Activated B cell treated with CpG ODN at 0.5 μM for 24 hours (primary cell): ENCODE measurements around the gene NME3. TPM values are rescaled to one million over a fixed set of nuclear protein-coding genes. Genes with fewer than 3 reads are reported as not detected.

Source experiments
- ATAC-seq: fragments of 200-7000 bp; cut with Tn5 transposase; one replicate; pipeline ENCODE4 v1.10.0; 2021; ENCODE audit warnings: low read depth, mild to moderate bottlenecking, moderate library complexity
- CTCF ChIA-PET: fragments of 350-600 bp; sonication (Branson Sonifier 250); formaldehyde crosslinking; loops from one replicate; lab custom pipeline; 2021; ENCODE audit warnings: antibody characterized with exemption; lab: Charles Lee
- POLR2A ChIA-PET: fragments of 350-600 bp; sonication (Branson Sonifier 250); formaldehyde crosslinking; loops from one replicate; lab custom pipeline; 2021; ENCODE audit warnings: antibody characterized with exemption; lab: Charles Lee
- DNase-seq: peaks from one replicate; pipeline ENCODE4 v3.0.0; 2022
- H3K27ac Mint-ChIP-seq: one replicate; pipeline ENCODE4 v1.8.0; 2020; ENCODE audit warnings: mixed read lengths
- H3K27me3 Mint-ChIP-seq: one replicate; pipeline ENCODE4 v1.8.0; 2021; ENCODE audit warnings: mixed read lengths
- H3K36me3 Mint-ChIP-seq: one replicate; pipeline ENCODE4 v1.8.0; 2021; ENCODE audit warnings: low read depth, mixed read lengths
- H3K4me1 Mint-ChIP-seq: one replicate; pipeline ENCODE4 v1.8.0; 2021; ENCODE audit warnings: mixed read lengths
- H3K4me3 Mint-ChIP-seq: one replicate; pipeline ENCODE4 v1.8.0; 2020; ENCODE audit warnings: mild to moderate bottlenecking, mixed read lengths
- H3K9me3 Mint-ChIP-seq: one replicate; pipeline ENCODE4 v1.8.0; 2020; ENCODE audit warnings: mixed read lengths
- CTCF ChIP-seq: fragments of 200-600 bp; IDR thresholded peaks from one replicate; pipeline ENCODE4 v1.8.0; 2022; ENCODE audit warnings: antibody characterized with exemption, mild to moderate bottlenecking
- intact Hi-C: fragments of 100-400 bp; cut with micrococcal nuclease; formaldehyde crosslinking; loops from one replicate; pipeline ENCODE4 v1.15.1; 2024
- total RNA-seq: library from RNA; stranded (reverse); gene quantifications from 2 replicates; pipeline ENCODE4 v1.2.3, GENCODE V29; 2022

NME3 gene
- total RNA-seq, 1 donor from 2014 or later, result 57.8 TPM

GRCh38 chr16:1768767-1769401 is 2.5 kb downstream of the NME3 start:
- H3K4me3 Mint-ChIP-seq, result no peak overlapping the region
- no peak for DNase-seq
- intact Hi-C loops, result no loop called here
- TF ChIP-seq CTCF, result no peak
- H3K9me3 Mint-ChIP-seq, result no peaks in the 10 kb centered on the region
- H3K27ac Mint-ChIP-seq, result no peak overlapping the region
- H3K36me3 Mint-ChIP-seq, result peaks cover 50% of the 10 kb centered on the region
- no peaks in the 10 kb centered on the region for H3K27me3 Mint-ChIP-seq
- POLR2A ChIA-PET, result interaction anchor here (0.6 to 1.9 kb wide), 5 partner anchors 10 to 386 kb away, joined by 3 to 10 read pairs (median 4); partner anchors contain the start of genes MAPK8IP3, NUBP2, SPSB3 and TRAF7
- CTCF ChIA-PET, result interaction anchor here (2.1 kb wide), 1 partner anchor 62 kb away, joined by 8 read pairs; the partner anchor contains the start of gene MAPK8IP3
- H3K4me1 Mint-ChIP-seq, result peaks cover 18% of the 10 kb centered on the region
- ATAC-seq, result no peak

GRCh38 chr16:1768061-1768766 is 3.1 kb downstream of the NME3 start:
- no peak for TF ChIP-seq CTCF
- CTCF ChIA-PET, result no interaction called here
- H3K9me3 Mint-ChIP-seq, result no peaks in the 10 kb centered on the region
- intact Hi-C loops, result no loop called here
- H3K27ac Mint-ChIP-seq, result peak overlapping the region; percentile 35
- H3K4me3 Mint-ChIP-seq, result no peak overlapping the region
- H3K4me1 Mint-ChIP-seq, result peaks cover 17% of the 10 kb centered on the region
- ATAC-seq, result no peak
- H3K36me3 Mint-ChIP-seq, result peaks cover 50% of the 10 kb centered on the region
- POLR2A ChIA-PET, result interaction anchor here (0.9 to 1.9 kb wide), 2 partner anchors 43 to 62 kb away, joined by 3 to 10 read pairs; partner anchors contain the start of gene MAPK8IP3
- DNase-seq, result no peak
- no peaks in the 10 kb centered on the region for H3K27me3 Mint-ChIP-seq

- H3K9me3 Mint-ChIP-seq, result no peaks in the 10 kb centered on the region
- ATAC-seq (no peak), DNase-seq (no peak)
- intact Hi-C loops, result no loop called here
- peaks cover 16% of the 10 kb centered on the region for H3K4me1 Mint-ChIP-seq
- peaks cover 53% of the 10 kb centered on the region for H3K36me3 Mint-ChIP-seq
- no peaks in the 10 kb centered on the region for H3K27me3 Mint-ChIP-seq
- H3K4me3 Mint-ChIP-seq, result no peak overlapping the region
- ChIA-PET CTCF (no interaction called here), POLR2A (interaction anchor here (1.9 kb wide), 1 partner anchor 62 kb away, joined by 10 read pairs; the partner anchor contains the start of gene MAPK8IP3)
- TF ChIP-seq CTCF, result no peak
- no peak overlapping the region for H3K27ac Mint-ChIP-seq
These were observed 4.0 kb downstream of the NME3 start for GRCh38 chr16:1767116-1767994.

GRCh38 chr16:1766701-1767100 is 4.6 kb downstream of the NME3 start:
- ChIA-PET POLR2A (no interaction called here), CTCF (no interaction called here)
- no peaks in the 10 kb centered on the region for H3K27me3 Mint-ChIP-seq
- no peak for DNase-seq
- no peak overlapping the region for H3K27ac Mint-ChIP-seq
- intact Hi-C loops, result no loop called here
- no peak for ATAC-seq
- no peak overlapping the region for H3K4me3 Mint-ChIP-seq
- peaks cover 9% of the 10 kb centered on the region for H3K4me1 Mint-ChIP-seq
- peaks cover 54% of the 10 kb centered on the region for H3K36me3 Mint-ChIP-seq
- TF ChIP-seq CTCF, result no peak
- H3K9me3 Mint-ChIP-seq, result no peaks in the 10 kb centered on the region
